SU-DHL-6 (cell line): ENCODE results near the gene BCL2.

ENCODE experiments used
- EZH2phosphoT487 ChIP-seq: fragments of 200-600 bp; sonication (generic), shearing (Covaris generic); conservative IDR thresholded peaks from 2 replicates; pipeline ENCODE4 v1.6.1; 2018; ENCODE audit warnings: mild to moderate bottlenecking, antibody characterized with exemption, low read length, moderate library complexity, mixed read lengths
- TF ChIP-seq, protein P1 (sequence below): fragments of 200-600 bp; sonication (generic); IDR thresholded peaks from one replicate; pipeline ENCODE4 v1.5.1; 2017; ENCODE audit warnings: antibody characterized with exemption, mild to moderate bottlenecking, low read length, moderate library complexity; ENCODE audit not compliant: insufficient read depth, poor library complexity, severe bottlenecking

DNA sequence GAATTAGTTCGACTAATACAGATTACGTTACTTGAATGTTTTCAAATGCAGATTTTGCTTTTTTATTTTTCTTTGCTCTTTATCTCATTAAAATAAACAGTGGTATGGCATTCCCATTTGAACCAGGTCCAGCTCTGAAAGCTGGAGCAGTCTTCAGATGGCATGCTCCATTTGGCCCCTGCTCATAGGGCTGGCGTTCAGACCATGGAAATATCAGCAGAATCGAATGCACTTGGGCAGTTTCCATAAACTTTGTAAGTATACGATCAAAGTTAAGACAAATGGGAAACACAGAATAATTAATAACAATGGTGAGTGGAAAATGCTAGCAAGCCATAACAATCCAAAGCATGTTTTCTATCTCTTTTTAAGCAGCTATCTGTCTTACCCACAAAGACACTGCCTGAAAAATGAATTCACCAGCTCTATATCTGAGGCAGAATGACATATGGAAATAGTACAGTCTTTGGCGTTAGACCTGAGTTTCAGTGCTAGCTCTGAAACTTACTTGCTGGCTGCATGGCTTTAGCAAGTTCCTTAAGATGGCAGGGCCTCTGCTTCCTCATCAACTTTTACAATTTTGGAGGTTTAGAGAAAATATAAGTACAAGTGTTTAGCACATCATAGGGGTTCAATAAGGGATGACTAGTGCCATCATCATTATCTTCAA is 131.6 kb downstream of the BCL2 start:
- TF ChIP-seq, protein P1, sequence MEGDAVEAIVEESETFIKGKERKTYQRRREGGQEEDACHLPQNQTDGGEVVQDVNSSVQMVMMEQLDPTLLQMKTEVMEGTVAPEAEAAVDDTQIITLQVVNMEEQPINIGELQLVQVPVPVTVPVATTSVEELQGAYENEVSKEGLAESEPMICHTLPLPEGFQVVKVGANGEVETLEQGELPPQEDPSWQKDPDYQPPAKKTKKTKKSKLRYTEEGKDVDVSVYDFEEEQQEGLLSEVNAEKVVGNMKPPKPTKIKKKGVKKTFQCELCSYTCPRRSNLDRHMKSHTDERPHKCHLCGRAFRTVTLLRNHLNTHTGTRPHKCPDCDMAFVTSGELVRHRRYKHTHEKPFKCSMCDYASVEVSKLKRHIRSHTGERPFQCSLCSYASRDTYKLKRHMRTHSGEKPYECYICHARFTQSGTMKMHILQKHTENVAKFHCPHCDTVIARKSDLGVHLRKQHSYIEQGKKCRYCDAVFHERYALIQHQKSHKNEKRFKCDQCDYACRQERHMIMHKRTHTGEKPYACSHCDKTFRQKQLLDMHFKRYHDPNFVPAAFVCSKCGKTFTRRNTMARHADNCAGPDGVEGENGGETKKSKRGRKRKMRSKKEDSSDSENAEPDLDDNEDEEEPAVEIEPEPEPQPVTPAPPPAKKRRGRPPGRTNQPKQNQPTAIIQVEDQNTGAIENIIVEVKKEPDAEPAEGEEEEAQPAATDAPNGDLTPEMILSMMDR: no peak
- TF ChIP-seq EZH2phosphoT487: no peak
